GM18508 (cell line): Measurements from ENCODE around the gene ADISSP.

Experiments
- ATAC-seq: cut with Tn5 transposase; IDR thresholded peaks from one replicate; pipeline ENCODE4 v1.9.1; 2021; ENCODE audit warnings: moderate number of reproducible peaks; ENCODE audit not compliant: insufficient read depth, unreplicated experiment

Gene ADISSP

DNA sequence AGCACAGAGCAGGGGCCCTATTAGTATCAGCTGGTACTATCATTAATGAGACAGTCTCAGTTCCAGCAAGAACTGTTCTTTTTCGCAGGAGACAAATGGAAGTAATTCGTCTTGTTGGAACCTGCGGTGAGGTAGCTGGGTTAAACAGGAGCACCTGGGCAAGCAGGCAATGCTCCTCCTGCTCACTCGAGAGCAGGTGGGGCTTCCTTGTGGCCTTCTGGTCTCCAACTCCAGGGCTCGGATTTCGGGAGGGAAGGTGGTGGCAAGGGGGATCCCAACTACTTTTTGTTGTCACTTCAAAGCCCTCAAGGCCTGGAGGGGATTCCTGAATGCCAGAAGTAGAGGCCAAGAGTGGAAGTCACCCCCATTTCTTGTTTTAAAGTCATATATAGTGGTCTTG lies 15.0 kb upstream of the ADISSP start:
- ATAC-seq, result no peak

DNA sequence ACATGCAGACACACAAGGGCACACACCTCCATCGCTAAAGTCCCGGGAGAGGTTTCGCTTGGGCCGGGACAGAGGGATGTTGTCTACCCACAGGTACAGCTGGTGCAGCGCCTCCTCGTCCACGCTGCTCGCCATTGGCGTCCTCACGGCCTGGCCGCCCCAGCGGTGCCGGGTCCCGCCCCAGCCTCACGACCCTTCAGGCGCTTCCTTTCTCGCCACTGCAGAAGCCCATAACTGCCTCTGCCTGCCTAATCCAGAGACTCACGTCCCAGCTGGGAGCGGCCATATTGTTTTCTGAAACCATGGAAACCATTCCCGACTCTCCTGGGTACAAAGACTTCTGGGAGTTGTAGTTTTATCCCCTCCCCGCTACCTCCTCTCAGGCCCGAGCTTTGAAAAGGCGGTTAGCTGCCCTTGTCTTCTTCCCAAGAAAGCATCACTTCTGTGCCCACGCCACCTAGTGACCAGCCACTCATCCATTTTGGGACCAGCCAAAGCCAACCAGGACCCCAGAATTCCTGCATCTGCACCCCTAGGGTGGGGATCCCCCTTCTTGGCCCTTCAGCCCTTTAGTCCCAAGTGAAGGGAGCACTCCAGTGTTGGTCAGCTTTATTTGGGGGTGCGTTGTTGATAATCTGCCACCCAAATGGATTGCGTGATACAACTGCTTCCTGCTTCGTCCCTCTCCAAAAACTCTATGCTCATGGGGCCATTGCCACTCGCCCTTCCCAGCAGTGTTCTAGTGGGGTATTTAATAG lies 13.8 kb upstream of the ADISSP start, which contains the start of gene SPEF1:
Gene SPEF1 (minus strand): TSS at position 296 of the 758 bp plus-strand sequence. CDS start 161 bp downstream, at position 135.
- no peak for ATAC-seq

DNA sequence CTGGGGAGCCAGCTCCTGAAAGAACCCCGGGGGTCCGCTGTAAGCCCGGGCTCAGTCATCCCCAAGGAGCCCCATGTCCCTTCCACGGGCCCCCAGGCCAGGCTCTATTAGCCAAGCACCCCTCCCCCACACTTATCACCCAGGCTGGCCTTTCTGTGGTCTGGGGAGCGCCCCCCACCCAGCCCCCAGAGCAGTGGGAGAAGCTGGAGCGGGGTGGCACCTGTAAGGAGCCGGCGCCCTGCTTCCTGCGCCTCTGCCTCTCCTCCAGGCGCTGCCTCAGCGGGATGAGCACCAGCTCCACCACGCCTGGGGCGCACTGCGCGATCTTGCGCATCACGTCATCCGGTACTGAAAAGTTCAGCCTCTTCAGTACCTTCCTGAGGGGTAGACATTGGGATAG lies 11.4 kb upstream of the ADISSP start:
- ATAC-seq, result no peak

DNA sequence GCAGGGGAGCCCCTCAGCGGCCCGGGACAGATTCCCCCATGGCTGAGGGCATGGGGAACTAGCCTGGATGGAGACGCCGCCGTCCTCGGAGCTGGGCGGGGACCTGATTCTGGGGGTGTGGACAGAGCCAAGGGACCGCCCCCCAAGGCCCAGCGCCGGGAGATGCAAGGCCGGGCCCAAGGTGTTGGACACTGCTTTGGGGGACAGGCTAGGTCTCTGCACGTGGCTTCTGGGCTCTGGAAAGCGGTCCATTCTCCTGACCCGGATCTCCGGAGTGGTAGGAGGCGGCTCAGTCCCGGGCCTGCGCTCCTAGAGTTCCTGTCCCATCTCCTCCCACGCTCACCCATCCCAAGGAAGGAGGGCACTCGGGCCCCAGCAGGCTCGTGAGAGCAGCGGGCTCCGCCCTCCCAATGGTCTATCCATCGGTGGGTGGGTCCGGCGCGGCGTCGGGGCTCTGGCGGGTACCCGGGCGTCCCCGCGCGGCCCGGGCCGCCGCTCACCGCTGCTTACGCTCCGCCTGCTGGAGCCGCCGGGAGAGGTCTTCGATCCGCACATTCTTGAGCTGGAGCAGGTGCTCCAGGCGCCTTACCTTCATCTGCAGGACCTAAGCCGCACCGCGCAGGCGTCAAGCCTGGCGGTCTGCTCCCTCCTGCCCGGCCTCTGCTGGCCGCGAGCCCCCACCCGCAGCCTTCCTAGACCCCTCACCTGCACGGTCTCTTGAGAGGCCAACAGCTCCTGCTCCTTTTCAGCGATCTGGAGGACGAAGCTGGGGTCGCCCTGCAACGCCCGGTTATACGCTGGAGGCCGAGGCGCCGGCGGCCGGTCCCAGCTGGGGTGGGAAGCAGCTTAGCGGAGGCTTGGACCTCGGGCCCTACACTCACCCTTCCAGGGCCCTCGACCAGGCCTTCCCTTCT lies 10.4 kb upstream of the ADISSP start:
- no peak for ATAC-seq

DNA sequence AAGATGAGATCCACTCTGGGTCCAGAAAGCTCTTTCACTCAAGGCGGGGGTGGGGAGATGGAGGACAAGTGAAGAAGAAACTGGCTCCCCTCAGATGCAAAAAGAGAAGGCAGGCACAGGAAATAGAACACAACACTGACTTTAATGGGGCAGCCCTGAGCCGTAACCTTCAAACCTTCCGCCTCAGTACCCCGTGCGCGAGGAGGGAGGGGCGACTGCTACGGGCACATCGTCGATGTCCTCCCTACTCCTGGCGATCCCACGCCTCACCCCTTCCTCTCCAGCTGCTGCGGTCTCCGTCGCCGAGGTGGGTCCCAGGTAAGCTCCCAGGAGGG lies 9.8 kb upstream of the ADISSP start:
- ATAC-seq, result no peak

DNA sequence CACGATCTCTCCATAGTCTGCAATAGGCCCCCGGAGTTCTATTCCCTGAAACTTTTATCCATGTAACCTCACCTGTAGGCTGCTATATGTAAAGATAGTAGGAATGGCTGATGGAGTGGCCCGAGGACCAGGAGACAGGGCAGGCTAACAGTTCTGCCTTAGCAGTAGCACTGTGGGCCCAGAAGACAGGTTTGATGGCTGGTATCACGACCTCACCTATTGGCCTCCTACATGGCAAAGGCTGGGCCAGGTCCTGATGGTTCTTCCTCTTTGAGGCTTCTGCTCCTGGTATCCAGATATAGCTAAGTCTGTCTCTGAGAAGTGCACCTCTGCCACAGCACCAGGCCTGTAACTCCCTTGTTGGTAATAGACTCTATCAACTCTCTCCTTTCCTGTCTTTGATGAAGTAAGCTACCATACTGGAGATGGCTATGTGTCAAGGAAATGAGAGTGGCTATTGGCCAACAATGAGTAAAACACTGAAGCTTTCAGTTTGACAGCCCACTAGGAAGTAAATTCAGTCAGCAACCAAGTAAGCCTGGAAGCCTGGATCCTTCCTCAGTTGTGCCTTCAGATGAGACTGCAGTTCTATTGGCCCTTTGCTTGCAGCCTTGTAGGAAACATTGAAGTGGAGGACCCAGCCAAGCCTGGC lies 8.0 kb upstream of the ADISSP start:
- ATAC-seq, result no peak

DNA sequence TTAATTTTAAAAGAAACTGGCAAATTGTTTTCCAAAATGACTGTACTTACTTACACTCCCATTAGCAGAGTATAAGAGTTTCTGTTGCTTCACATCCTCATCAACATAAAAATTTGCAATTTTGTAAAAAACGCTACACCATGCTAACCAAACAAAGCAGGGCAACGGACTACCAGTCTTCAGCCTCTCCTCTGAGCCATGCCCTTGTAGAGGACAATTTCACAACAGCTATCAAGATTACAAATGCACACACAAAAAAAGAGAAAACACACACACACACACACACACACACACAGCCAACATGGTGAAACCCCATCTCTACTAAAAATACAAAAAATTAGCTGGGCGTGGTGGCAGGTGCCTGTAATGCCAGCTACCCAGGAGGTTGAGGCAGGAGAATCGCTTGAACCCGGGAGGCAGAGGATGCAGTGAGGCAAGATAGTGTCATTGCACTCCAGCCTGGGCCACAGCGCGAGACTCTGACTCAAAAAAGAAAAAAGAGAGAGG lies 4.1 kb upstream of the ADISSP start:
- ATAC-seq, result no peak

DNA sequence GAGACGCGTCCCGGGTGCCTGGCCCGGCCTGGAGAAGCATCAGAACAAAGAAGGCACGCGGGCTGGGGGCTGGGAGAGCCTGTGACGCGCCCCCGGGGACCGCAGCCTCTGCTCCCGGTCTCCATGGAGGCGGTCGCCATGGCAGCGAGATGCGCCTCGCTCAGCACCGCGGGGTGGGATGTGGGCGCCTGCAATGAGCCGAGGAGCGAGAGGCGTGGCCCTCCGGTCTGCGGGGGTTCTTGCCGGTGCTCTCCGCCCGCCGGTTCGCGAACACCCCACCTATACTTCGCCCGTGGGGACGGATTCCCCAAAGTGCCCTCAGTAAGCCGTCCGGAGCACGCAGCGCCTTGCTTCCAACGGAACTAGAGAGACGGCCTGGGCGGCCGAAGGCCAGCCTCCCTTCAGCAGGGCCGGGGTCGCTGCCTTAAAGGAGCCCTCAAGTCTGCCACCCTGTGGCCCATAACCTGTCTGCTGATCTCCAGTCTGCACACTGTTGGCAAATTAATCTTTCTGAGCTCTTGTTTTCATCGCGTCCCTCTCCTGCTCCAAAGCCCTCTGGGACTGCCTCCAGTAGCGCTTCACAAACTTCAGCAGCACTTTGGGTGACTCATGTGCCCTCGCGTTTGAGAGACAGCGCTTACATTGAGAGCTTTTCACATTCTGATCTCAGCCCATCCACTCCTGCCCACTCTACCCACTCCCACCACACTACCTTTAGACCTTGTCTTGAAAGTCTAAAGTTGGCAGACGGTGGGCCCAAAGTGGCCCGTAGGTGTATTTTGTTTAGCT lies 983 bp upstream of the ADISSP start:
- no peak for ATAC-seq

DNA sequence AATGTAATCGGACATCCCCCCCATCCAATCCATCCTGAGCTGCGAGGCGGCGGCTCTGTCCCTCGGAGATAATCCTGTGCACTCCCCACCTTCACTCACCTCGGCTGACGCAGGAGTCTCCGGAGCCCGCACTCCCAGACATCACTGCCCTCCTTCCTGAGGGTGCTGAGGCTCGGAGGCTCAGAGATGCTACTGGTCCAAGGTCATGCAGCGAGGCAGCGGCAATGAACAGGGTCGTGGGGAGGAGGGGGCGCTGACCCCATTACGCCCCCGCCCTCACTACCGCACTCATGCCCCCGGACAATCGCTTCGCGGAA lies 485 bp downstream of the ADISSP start:
- no peak for ATAC-seq

DNA sequence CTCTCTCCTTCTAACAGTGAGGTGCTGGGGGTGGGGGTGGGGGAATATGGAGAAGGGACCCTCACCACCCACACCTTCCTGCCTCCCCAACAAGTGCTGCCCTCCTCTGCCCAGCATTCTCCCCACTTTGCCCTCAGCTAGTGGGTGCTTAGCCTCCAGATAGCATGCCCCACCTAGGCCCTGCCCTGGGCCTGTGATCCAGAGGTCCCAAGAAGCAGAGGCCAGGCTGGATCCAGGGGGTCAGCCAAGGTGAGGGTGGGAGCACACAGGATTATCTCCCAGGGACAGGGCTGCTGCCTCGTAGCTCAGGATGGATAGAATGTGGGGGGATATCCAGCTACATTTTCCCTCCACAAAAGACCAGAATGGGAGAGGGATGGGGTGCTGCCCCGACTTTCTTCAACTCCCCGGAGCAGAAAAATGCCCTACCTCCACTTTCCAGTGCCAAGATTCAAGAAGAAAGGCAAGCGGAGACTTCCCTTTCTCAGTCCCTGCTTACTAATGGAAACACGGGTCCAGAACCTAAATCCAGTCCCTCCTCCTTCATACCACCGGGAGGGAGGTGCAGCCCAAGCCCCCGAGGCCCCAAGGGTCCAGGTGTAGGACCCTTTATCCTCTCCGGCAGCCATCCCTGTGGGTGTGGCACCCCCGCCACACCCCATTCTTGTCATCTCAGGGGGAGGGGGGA lies 987 bp downstream of the ADISSP start:
- ATAC-seq, result no peak

DNA sequence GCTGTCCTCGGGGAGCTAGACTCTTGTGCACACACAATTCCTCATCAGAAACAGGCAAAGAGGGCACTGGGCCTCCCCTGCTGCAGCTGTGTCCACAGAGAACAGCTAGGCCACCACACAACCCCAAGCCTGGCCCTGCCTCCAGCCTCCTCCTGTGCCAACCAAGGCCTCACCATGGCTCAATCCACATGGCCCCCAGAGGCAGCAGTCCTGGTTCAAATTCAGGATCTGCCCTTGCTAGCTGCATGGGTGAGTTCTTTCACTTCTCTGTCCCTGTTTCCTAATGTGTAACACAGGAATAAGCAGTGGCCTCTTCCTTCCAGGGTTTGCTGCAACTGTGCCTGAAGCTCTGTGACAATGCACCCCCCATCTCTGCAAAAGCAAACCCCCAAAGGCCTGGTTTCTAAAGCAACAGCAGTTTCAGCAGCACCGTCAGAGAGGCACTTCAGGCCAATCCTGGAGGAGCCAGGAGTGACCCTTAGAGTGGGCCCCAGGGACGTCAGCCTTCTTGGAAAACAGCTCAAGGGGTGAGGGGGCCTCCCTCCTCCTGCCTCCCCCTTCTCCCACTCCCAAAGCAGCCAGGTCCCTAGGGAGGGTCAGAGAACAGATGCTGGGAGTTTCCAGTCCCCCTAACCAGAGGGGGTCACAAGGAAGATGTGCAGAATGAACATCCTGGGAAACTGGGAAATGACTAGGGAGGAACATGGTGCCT lies 2.2 kb downstream of the ADISSP start:
- ATAC-seq, result no peak

DNA sequence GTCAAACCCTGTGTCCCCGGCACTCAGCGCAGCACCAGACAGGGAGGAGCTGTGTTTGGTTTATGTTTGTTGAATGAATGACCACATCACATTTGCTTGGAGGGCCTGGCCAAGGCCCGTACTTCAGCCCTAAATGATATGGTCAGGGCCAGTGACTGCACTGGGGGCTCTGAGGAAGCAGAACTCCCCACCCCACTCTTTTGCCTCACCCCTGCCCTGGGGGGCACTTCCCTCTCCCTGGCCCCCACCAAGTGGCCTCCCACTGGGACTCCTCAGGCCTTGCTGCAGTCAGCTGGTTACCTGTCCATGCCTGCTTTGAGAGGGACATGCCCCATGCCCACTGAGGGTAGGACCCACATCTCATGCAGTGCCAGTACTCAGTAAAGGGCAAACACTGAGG lies 2.9 kb downstream of the ADISSP start:
- ATAC-seq, result no peak

DNA sequence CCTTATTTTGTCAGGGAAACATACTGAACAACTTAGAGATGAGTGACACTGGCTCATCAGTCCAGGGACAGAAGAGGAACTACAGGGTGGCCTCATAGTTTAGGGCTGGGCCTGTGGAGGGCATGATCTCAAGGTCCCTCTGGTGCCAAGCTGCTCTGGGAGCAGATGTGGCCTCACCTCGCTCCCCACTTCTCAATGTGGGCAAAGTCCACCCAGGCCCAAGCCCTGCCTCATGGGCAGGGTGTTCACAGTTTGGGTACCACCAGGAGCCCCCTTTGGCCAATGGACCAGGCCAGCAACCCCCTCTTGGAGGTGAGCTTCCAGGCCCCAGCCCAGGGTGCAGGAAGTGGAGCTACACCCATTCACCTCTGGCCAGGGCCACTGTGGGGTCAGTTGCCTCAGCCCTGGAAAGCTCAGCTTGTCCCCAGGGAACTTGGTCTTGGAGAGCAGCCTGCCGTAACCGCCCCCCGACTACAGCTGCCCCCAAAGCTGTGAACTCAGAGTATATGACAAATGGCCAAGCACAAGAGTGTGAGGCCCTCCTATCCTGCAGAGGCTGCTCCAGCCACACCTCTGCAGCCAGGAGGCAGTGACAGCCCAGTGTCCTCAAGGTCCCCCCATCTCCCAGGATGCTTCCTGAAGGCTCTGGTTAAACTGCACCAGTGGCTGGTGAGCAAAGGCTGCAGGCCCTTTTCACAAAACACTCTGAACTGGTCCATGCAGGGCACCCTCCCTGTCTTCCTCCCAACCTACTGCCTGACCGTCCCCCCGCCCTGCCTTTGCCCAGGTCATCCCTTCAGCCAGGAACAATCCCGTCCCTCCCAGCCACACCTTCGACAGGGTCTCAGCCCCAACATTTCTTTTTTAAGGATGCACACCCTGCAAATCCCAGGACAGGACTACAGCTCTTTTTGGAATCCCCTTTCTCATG lies 3.6 kb downstream of the ADISSP start:
- ATAC-seq, result no peak

DNA sequence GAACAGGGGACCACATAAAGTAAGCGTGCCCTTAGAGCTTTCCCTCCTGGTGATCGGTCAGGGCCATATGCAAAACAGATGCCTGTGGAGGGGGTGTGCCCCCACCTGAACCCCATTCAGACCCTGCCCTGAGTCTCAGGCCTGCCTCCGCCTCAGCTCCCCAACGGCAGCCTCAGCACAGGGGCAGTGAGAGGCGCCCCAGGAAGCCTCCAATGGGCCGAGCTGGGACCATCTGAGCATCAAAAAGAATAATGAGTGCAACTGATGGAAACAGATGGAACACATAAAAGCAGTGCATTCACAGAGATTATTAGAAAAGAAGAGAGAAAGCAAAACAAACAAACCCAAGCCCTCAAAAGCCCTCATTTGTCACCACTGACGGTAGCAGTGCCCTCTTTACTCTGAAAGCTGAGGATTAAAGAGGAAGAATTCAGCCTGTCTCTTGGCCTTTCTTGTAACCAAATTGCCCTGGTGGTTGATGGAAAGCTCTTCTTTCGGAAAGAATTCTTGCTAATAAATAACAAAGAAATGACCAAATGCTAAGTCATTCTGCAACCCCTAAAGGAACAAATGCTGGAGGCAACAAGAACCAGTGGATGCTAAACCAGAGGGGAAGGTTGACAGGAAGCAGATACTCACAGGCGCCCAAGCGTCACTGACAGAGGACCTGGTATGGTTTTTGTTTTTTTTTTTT lies 6.8 kb downstream of the ADISSP start:
- ATAC-seq, result no peak

DNA sequence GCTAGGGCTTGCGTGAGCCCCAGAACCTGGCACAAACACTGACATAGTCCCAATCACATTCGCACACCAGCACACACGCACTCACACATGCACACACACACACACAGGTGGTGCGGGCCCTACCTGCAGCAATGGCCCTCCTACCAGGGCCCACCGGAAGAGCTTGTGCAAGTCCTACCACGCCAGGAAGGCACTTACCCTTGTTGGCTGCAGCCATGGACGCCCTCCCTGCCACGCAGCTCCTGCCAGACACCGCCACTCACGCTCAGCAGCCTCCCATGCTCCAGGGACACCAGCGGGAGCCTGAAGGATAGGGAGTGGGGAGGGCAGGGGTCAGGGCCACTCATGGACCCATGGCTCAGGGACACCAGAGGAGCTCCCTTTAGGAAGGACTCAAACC lies 7.7 kb downstream of the ADISSP start:
- ATAC-seq, result no peak

DNA sequence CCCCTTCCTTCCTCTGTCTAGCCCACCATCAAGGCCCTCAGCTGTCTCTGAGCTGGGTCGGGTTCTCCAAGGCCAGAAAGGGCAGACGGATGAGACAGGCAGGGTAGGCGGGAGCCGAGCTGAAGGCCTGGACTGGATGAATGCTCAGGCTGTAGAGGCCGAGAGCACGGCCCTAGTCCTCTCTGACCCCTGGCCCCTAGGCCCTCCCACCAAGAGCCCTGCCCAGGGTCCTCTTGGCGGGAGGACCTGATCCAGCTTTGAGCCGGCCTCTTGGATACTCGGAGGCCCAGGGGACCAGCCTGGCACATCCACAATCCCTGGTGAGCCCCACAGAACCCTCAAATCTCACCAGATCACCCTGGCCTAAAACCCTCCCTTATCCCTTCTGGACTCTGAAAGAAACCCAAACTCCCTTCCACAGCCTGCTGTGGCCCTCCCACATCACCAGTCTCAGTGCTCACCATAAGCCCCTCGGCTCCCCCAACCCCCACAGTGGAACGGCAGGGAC lies 8.2 kb downstream of the ADISSP start:
- ATAC-seq, result no peak

DNA sequence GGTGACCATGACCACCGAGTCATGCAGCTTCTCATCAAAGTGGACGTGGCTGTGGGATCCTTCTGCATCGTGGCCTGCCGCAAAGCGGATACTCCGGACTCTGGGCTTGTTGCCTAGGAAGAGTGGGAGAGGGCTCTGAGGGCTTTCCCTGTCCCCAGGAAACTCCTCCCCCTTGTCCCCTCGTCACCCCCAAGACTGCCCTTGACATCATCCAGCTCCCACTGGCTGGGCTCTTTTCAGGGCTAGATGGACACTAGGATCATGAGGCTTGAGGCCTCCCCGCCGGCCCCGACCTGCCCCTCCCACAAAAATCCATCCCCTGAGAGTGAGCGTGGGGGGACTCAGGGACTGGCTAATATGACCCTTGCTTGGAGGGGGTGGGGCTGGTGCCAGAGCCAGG lies 9.0 kb downstream of the ADISSP start:
- no peak for ATAC-seq
